WTC11 (cell line): Measurements from ENCODE around the gene LINC00237.

ENCODE experiments used
- ZNF121 ChIP-seq: sonication (generic); formaldehyde crosslinking; IDR thresholded peaks from 2 replicates; pipeline ENCODE4 v1.8.0; 2023; ENCODE audit warnings: missing genetic modification reagents
- ZNF416 ChIP-seq: fragments of 250-450 bp; sonication (Bioruptor Pico); IDR thresholded peaks from 2 replicates; pipeline ENCODE4 v1.9.0; 2021; ENCODE audit warnings: mild to moderate bottlenecking, inconsistent platforms
- TF ChIP-seq, protein P1 (sequence below): sonication (generic); formaldehyde crosslinking; IDR thresholded peaks from 2 replicates; pipeline ENCODE4 v1.8.1; 2023; ENCODE audit warnings: mild to moderate bottlenecking, missing genetic modification reagents, moderate library complexity
- TF ChIP-seq, protein P2 (sequence below): fragments of 200-600 bp; IDR thresholded peaks from 2 replicates; pipeline ENCODE4 v1.8.0; 2022; ENCODE audit warnings: antibody characterized with exemption
- TF ChIP-seq, protein P3 (sequence below): sonication (generic); formaldehyde crosslinking; IDR thresholded peaks from 2 replicates; pipeline ENCODE4 v1.8.0; 2022; ENCODE audit warnings: mild to moderate bottlenecking, missing genetic modification reagents
- TF ChIP-seq, protein P4 (sequence below): sonication (generic); formaldehyde crosslinking; IDR thresholded peaks from 2 replicates; pipeline ENCODE4 v1.8.1; 2022; ENCODE audit warnings: mild to moderate bottlenecking, missing genetic modification reagents, moderate library complexity, borderline replicate concordance
- TF ChIP-seq, protein P5 (sequence below): sonication (generic); formaldehyde crosslinking; IDR thresholded peaks from 2 replicates; pipeline ENCODE4 v1.8.0; 2022; ENCODE audit warnings: mild to moderate bottlenecking, missing genetic modification reagents

DNA sequence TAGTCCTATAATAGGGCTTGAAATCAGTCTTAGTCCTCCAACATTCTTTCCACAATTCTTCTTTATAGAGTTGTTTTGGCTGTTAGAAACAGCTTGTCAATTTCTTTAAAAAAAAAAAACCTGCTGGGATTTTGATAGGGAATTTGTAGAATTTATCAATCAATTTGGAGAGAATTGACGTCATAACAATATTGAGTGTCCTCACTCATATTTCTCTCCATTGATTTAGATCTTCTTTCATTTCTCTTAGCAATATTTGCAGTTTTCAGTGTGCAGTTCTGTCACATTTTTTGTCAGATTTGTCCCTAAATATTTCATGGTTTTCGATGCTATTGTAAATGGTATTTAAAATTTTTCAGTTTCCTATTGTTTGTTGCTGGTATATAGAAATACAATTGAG, 5.3 kb upstream of the LINC00237 start:
- TF ChIP-seq, protein P1, sequence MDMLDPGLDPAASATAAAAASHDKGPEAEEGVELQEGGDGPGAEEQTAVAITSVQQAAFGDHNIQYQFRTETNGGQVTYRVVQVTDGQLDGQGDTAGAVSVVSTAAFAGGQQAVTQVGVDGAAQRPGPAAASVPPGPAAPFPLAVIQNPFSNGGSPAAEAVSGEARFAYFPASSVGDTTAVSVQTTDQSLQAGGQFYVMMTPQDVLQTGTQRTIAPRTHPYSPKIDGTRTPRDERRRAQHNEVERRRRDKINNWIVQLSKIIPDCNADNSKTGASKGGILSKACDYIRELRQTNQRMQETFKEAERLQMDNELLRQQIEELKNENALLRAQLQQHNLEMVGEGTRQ (CRISPR knock-in tag): no peak
- TF ChIP-seq, protein P2, sequence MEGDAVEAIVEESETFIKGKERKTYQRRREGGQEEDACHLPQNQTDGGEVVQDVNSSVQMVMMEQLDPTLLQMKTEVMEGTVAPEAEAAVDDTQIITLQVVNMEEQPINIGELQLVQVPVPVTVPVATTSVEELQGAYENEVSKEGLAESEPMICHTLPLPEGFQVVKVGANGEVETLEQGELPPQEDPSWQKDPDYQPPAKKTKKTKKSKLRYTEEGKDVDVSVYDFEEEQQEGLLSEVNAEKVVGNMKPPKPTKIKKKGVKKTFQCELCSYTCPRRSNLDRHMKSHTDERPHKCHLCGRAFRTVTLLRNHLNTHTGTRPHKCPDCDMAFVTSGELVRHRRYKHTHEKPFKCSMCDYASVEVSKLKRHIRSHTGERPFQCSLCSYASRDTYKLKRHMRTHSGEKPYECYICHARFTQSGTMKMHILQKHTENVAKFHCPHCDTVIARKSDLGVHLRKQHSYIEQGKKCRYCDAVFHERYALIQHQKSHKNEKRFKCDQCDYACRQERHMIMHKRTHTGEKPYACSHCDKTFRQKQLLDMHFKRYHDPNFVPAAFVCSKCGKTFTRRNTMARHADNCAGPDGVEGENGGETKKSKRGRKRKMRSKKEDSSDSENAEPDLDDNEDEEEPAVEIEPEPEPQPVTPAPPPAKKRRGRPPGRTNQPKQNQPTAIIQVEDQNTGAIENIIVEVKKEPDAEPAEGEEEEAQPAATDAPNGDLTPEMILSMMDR: no peak
- TF ChIP-seq ZNF416: no peak
- TF ChIP-seq ZNF121 (CRISPR knock-in tag): no peak
- TF ChIP-seq, protein P3, sequence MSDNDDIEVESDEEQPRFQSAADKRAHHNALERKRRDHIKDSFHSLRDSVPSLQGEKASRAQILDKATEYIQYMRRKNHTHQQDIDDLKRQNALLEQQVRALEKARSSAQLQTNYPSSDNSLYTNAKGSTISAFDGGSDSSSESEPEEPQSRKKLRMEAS (CRISPR knock-in tag): no peak
- TF ChIP-seq, protein P4, sequence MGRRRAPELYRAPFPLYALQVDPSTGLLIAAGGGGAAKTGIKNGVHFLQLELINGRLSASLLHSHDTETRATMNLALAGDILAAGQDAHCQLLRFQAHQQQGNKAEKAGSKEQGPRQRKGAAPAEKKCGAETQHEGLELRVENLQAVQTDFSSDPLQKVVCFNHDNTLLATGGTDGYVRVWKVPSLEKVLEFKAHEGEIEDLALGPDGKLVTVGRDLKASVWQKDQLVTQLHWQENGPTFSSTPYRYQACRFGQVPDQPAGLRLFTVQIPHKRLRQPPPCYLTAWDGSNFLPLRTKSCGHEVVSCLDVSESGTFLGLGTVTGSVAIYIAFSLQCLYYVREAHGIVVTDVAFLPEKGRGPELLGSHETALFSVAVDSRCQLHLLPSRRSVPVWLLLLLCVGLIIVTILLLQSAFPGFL: no peak
- TF ChIP-seq, protein P5, sequence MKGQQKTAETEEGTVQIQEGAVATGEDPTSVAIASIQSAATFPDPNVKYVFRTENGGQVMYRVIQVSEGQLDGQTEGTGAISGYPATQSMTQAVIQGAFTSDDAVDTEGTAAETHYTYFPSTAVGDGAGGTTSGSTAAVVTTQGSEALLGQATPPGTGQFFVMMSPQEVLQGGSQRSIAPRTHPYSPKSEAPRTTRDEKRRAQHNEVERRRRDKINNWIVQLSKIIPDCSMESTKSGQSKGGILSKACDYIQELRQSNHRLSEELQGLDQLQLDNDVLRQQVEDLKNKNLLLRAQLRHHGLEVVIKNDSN: no peak
